Activated CD4-positive, alpha-beta T cell treated with anti-CD3 and anti-CD28 coated beads, Interleukin-2, amount 50 U/mL, for 16 hours (primary cell): ENCODE results near the gene ABI3BP.
"Not testable (repeated sequence)": the region's sequence is repeated elsewhere in the genome, so short reads cannot be mapped to it uniquely, and the experiment has no call there.

ENCODE experiments used
- DNase-seq: peaks from one replicate; pipeline ENCODE4 v3.0.0-alpha.2; 2020

ABI3BP gene, protein sequence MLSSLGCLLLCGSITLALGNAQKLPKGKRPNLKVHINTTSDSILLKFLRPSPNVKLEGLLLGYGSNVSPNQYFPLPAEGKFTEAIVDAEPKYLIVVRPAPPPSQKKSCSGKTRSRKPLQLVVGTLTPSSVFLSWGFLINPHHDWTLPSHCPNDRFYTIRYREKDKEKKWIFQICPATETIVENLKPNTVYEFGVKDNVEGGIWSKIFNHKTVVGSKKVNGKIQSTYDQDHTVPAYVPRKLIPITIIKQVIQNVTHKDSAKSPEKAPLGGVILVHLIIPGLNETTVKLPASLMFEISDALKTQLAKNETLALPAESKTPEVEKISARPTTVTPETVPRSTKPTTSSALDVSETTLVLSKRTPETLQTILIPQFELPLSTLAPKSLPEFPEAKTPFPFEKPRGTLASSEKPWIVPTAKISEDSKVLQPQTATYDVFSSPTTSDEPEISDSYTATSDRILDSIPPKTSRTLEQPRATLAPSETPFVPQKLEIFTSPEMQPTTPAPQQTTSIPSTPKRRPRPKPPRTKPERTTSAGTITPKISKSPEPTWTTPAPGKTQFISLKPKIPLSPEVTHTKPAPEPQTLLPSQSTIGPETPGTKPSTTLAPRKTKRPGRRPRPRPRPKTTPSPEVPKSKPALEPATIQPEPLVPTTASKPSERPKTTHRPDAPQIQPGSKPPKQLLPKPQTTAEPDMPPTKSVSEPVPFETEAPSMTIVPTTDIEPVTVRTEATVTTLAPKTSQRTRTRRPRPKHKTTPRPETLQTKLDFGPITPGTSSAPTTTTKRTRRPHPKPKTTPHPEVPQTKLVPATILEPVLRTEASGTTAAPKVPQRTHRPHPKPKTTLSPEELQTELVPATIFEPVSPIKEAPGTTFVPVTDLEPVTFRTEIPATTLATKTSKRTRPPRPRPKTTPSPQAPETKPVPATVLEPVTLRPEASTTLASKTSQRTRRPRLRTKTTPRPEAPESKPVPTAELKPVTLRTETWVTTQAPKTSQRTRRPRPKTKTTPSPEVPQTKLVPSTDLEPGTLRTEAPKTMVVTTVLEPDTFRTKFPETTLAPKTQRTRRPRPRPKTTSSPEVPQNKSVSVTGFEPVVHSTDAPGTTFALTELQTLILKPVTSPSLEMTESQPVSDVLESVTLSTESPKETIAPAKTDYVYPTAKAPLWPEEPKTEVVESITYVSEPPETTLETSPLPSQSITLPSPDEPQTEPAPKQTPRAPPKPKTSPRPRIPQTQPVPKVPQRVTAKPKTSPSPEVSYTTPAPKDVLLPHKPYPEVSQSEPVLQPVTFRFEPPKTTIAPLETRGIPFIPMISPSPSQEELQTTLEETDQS (N-terminal part only)

DNA sequence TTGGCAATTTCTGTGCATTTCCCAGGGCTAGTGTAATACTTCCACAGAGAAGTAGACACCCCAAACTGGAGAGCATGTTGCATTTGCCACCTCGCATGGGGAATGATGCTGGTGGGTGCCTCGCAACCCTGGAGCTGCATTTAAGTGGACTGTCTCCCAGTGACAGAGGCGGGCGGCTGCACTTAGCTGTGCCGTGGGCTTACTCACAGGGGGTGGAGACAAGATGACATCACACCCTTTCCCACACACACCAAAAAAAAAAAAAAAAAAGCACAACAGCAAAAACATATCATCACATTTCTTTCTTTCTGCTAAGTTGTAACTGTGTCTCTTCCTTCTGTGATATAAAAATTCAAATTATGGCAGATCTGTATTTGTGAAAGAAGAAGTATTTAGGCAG is at the start of gene ABI3BP:
Gene ABI3BP, minus strand, starts transcription at position 113 of the 400 bp plus-strand sequence. Its CDS starts 37 bp downstream, at position 76.
- no peak for DNase-seq

DNA sequence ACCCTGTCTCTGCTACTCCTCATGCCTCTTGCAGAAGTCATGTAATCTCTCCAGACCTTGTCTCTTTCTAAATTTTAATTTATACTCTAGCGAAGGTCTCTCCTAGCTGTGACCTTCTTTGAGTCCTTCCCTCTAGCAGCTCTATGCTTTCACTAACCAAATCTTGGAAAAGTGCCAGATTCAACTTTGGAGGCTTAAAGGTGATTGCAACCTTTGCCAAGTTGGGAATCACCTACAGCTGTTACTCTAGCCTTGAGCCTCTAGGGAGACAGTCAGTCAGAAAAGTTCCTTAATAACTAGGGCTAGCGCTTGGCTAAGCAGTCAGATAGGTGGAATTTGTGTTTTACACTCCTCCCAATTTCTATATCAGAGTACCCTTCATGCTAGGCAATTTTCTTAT is 46.1 kb upstream of the ABI3BP start:
- DNase-seq: no peak

DNA sequence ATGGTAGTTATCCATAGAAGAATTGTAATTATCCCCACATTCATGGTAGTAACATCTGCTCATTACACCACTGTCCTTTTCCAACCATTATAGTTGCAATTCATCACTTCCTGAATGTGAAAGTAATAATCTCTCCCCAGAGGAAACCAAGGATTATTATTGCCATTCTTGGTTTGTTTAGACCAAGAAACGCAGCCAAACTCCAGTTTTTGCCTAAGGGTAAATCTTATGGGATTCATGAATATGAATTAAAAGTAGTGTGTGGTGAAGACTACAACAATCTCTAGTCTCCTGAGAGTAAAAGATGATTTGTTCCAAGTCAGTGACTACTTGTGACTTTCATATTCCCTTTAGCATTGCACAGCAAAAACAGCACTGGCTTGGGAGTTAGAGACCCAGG is 45.7 kb upstream of the ABI3BP start:
- DNase-seq: no peak

DNA sequence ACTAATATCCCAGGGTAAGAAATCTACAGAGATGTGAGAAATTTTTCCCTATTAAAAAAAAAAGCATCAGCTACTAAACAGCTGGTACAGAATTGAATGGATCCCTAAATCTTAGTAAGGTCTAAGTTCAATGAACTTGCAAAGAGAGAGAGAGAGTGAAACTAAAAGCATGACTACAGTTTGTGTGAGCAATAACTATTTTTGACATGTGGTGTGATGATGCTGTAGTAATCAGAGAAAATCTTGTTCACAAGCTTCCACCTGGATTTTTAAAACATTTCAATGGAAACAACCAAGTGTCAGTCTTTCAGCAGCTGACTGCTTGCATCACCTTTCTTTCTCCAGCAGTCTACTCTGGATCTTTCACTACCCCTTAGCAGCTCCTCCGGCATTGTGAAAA is 45.2 kb upstream of the ABI3BP start:
- DNase-seq: no peak

DNA sequence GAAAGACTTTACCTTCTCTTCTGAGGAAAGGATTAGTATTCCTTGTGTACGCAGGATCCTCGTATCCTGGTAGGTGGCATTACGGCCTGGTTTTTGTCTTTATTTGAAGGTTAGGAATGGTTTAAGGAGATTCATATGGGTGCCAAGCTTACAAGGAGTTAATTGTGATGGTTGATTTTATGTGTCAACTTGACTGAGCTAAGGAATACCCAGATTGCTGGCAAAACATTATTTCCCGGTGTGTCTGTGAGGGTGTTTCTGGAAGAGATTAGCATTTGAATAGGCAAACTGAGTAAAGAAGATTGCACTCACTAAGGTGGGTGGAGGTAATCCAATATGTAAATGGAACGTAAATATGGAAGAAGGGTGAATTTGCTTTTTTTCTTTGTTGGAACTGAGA is 44.4 kb upstream of the ABI3BP start:
- DNase-seq: no peak

DNA sequence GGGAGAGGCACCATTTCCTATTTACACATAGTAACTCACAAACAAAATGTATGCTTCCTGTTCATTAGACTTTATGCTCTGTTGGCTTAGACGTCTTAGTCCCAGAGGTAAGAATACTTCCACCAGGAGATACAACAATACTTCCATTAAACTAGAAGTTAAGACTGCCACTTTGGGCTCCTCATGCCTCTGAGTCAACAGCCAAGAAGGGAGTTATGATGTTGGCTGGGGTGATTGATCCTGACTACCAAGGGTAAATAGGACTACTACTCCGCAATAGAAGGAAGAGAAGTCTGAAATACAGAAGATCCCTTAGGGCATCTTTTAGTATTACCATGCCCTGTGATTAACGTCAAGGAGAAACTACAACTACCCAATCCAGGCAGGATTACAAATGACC is 43.5 kb upstream of the ABI3BP start:
- DNase-seq: no peak

DNA sequence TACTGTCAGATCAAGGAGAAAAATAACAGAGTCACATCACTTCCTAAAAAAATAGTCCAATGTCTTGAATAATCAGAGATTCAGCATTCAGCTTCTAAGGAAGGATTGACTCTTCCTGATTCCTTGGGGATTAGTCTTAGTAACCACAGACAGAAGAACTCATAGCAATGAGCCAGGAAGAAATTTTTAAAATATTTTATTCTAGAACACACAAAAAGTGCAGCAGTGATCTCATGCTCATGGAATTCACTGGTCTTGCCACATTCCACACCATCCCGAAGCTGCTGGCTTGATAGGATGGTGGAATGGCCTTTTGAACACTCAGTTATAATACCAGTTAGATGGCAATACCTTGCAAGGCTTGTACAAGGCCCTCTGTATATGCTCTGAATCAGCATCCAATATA is 43.0 kb upstream of the ABI3BP start:
- no peak for DNase-seq

DNA sequence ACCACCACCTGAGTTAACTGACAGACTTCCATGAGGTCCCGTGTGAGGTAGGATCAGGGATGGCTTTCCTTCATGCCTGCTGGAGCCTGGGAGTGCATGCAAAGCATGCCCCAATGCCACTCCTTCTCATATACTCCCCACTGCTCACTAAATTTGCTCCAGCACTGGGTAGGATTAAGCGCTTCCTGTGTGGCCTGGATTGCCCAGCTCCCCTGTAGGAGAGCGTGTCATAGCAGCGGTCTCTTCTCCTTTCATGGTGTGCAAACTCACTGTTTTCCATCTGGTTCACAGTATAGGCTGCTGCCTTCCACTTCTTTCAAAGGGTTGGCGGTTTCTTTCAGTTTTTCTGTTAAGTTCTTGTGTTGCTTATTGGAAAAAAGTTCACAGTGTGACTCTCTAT is 34.1 kb upstream of the ABI3BP start:
- no peak for DNase-seq

DNA sequence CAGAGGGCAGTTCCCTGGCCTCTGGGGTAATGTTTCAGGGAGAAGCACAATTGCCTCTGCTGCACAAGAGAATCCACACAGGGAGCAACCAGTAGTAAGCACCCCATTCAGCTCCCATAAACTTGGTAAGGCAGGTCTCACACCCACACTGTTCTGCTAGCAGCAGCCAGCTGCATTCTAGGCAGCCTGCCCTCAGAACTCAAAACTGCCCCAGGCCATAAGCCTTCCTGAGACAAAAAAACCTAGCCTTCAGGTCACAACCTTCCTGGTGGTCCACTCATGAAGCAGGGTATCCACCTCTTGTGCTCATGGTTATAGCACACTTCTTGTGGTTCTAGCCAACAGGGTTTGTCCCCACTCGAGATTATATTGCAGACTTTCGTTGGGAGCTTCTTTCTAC is 33.7 kb upstream of the ABI3BP start:
- no peak for DNase-seq

DNA sequence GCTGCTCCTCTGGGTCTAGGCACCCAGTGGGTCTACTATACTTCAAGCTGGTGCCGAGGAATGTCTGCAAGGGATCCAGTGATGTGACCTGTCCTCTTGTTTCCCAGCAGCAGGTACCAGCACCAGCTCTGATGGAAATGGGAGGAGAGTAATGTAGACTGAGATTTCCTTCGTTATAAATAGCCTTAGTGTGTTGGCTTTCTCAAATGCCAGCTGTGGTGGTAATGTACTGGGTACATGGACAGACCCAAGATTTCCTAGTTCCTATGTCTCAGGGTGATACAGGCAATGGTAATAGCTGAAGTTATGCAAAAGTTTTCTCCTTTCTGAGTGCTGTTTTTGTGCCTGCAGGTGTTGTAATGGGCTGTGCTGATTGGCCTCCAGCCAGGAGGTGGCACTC is 33.0 kb upstream of the ABI3BP start:
- DNase-seq: no peak

DNA sequence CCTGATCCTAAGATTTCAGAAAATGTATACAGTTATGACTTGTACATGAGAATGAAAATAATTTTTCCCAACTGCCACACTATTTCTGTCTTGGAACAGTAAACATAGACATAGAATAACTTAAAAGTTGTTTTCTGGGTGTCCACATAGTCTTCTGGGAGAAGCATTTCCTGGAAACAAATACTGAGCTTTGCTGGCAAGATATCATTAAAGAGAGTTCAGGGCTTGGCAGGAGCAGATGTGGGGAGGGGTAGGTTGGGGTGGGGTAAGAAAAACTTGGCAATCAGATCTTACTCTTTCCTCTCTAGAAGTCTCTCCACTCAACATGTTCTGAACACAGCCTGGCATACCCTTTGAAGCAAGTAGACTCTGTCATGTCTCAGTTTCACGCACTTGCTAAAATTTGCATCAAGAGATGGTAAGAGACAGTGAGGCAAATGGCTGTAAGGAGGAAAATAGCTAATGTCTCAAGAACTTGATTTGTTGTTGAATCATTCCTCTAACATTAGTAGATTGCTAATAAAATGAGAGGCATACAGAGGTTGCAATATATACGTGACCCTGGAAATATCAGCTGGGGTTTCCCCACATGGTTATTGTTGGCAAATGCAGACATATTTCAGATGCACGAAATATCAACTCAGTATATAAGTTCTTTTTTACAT is 27.3 kb upstream of the ABI3BP start:
- DNase-seq: no peak

DNA sequence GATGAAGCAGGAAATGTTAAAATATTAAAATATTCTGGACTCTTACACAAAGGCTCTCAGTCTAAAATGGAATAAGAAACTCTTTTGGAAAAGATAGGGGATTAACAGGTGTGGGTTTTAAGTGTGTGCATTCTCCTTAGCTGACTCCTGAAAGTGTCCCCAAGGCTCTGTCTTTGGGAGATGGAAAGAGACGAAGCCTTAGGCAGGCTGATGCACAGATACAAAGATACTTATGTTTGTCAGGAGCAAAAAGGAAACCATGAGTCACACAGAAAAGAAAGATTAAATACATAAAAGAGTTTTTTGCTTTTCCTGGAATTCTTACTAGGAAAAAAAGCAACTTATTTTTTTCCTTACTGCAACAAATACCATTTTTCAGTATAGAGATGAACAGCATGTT is 23.8 kb upstream of the ABI3BP start:
- DNase-seq: no peak

DNA sequence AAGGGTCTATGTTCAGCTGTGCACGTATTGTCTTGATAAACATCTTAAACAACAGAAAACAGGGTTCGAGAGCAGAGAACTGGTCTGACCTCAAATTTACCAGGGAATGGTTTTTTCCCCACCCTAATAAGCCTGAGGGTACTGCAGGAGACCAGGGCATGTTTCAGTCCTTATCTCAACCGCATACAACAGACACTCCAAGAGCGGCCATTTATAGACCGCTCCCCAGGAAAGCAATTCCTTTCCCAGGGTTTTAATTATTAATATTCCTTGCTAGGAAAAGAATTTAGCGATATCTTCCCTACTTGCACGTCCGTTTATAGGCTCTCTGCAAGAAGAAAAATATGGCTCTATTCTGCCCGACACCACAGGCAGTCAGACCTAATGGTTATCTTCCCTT is 19.1 kb upstream of the ABI3BP start:
- not testable (repeated sequence) for DNase-seq

DNA sequence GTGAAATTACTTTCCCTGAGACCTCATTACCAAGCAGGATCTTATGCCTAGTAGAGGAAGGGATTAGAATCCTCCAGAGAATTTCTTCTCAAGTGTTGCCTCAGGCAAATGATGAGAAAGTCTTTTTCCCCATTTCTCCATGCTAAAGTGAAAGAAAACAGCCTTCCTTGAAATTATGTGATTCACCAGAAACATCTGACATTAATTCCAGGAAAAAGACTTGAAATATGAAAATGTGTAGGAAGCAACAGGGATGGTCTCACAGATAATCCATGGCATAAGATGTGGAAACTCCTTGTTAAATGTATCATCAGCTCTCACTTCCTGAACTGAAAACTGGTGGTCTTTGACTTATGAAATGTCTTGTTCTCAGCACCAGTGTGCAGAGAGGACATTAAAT is 17.9 kb upstream of the ABI3BP start:
- DNase-seq: no peak

DNA sequence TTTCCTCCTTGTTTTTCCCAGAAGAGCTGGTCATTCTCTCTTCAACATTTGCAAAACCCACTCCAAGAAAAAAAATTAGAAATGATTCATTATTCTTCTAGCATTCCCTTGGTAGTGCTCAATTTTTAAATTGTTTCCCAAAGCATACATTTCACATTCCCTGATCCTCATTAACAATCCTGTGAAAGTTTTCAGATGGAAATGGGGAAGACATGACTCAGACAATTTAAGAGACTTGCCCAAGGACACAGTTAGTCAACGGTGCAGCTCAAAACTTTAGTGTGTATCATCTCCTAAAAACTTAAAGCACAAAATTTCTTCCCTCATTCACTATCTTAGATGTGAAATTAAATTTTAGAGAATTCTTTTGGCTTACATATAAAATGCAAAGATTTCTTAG is 17.1 kb upstream of the ABI3BP start:
- no peak for DNase-seq

DNA sequence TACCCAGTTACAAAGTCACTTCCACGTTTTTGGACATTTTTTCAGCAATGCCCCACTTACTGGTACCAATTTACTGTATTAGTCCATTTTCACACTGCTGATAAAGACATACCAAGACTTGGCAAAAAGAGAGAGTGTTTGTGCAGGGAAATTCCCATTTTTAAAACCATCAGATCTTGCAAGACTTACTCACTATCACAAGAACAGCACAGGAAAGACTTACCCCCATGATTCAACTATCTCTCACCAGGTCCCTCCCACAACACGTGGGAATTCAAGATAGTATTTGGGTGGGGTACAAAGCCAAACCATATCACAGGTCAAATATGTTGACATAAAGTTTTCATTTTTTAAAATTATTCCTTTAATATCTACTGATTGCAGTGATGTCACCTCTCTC is 16.2 kb upstream of the ABI3BP start:
- DNase-seq: no peak

DNA sequence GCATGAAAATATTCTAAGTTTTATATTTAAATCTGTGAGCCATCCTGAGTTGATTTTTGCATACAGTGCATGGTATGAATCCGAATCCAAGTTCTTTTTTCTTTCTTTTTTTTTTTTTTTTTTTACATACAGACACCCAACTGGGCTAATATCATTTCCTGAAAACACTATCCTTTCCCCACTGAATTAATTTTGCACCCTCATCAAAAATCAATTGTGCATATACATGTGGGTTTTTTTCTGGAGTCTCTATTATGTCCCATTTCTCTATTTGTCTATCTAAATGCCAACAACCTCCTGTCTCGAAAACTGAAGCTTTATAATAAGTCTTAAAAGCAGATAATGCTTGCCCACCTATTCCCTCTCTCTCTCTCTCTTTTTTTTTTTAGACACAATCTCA is 5.9 kb upstream of the ABI3BP start:
- no peak for DNase-seq

DNA sequence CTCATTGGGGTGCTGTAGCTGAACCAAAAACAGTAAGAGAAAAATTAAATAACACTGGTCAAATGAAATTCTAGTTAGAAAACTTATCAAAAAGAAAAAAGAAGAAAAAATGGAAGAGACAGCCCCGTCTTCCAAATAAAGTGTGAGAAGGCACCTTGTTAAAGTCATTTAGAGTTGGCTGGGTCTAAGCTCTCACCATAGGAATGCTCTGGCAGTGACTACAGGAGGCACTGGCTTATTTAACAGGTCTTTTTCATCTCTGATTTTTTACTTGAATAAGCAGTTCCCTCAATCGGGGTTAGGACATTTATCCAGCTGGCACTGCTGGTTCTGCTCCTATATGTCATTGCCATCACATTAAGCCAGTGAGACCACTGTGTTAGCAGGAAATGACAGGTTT is 1.6 kb upstream of the ABI3BP start:
- no peak for DNase-seq

DNA sequence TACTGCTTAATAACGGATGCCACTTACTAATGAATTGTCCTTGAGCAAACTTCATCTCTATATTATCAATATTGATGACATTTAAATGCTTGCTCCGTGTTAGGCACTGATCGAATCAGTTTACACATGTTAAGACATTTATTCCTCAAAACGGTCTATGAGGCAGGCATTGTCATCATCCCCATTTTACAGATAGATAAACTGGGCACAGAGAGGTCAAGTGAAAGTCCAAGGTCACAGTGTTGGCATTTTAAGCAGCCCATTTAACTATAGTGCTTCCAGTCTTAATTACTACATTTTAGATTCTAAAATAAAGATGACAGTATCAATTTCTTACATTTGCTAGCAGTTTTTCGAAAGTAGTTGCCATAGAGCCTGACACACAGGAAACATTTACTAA is 966 bp upstream of the ABI3BP start:
- DNase-seq: no peak

DNA sequence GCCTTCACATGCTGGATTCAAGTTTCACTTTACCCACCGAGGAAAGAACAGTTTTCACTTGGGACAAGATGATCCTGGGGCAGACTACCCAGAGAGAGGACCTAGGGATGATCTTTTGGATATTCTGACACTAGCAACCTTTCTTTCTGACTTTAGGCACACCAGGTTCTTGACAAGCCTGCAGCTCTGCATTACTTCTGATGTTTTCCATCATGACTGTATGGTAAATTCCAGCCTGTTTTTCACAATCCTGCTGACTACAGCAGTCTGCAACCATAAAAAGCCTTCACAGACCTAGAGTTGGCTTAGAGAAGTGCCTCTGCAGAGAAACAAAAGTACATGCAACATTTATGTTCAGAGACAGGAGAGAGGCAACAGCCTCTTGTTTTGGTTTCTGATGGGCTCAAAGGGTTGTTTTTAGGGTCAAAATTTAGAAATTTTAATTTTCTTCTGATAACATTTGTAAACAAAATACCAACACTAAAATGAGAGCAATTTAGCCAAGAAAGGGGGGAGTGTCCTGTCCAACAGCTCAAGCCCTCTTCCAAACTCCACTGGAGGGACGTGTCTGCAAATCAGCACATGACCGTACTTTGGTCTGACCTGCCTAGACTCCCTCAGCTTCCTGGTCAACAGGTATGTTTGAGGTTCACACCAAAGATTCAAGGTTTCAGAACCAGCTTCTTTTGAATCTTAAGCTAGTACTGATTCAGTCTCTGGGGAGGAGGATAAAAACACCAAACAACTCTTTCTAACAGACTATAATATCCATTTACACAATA is 799 bp downstream of the ABI3BP start:
- no peak for DNase-seq

DNA sequence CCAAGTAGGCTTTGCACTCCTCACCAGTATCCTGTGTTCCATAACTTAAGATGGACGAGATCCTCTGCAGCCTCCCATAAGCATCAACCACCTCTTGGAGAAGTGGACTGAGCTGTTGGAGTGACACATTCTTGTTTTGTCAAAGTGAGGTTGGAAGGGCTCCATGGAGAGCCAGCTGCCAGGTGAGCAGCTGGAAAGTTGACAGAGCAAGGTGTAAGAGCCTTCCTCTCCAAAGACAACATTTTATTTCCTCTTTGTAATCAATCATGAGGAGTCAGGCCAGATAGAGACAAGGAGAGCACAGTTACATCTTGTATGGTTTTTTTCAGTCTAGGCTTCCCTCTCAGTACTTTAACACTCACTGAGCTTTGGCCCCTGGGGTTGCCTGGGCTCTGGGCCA is 5.1 kb downstream of the ABI3BP start:
- no peak for DNase-seq

DNA sequence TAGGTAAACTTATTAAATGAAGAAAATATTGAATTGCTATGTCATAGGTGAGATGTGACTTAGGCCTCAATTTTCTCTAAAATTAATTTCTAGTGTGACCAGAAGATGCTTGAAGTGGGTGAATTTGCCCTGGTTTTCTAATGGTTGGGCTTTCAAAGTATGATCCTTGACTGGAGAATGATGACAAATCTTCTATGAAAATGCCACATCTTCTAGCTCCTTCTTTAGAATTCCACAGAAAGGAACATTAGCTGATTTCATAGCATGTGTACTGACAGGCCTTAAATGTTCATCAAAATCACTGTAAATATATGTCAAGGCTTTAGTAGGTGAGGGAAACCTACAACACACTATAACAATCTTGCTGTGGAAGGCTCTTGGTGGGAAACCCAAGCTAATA is 8.9 kb downstream of the ABI3BP start:
- DNase-seq: no peak
